HG03565 (cell line): ENCODE data around the gene LTBP1.

Experiments
- ATAC-seq: cut with Tn5 transposase; IDR thresholded peaks from one replicate; pipeline ENCODE4 v1.9.1; 2021; ENCODE audit warnings: mild to moderate bottlenecking, moderate library complexity; ENCODE audit not compliant: unreplicated experiment

The LTBP1 gene

GRCh38 chr2:33291278-33292013, 344.7 kb downstream of the LTBP1 start:
- ATAC-seq, result no peak

- no peak for ATAC-seq
Measured at GRCh38 chr2:33292063-33292462, 345.3 kb downstream of the LTBP1 start.

- peak; percentile 59 for ATAC-seq
Measured at GRCh38 chr2:33292981-33293595, 346.3 kb downstream of the LTBP1 start.

GRCh38 chr2:33298233-33298632, 351.5 kb downstream of the LTBP1 start:
- no peak for ATAC-seq

GRCh38 chr2:33301355-33301754, 354.6 kb downstream of the LTBP1 start:
- ATAC-seq, result no peak

- no peak for ATAC-seq
Measured at GRCh38 chr2:33302348-33302747, 355.6 kb downstream of the LTBP1 start.

- ATAC-seq, result no peak
Measured at GRCh38 chr2:33304032-33304864, 357.5 kb downstream of the LTBP1 start.

- no peak for ATAC-seq
Measured at GRCh38 chr2:33307659-33308270, 361.0 kb downstream of the LTBP1 start.

- no peak for ATAC-seq
Measured at GRCh38 chr2:33312355-33312754, 365.6 kb downstream of the LTBP1 start.

GRCh38 chr2:33313039-33313438, 366.3 kb downstream of the LTBP1 start:
- no peak for ATAC-seq

GRCh38 chr2:33314541-33314940, 367.8 kb downstream of the LTBP1 start:
- no peak for ATAC-seq

GRCh38 chr2:33316328-33316727, 369.6 kb downstream of the LTBP1 start:
- no peak for ATAC-seq

GRCh38 chr2:33317369-33318007, 370.7 kb downstream of the LTBP1 start:
- ATAC-seq, result no peak

GRCh38 chr2:33318456-33318855, 371.7 kb downstream of the LTBP1 start:
- no peak for ATAC-seq

GRCh38 chr2:33320573-33320972, 373.8 kb downstream of the LTBP1 start:
- ATAC-seq, result no peak

- ATAC-seq, result peak; percentile 64
Measured at GRCh38 chr2:33321236-33321771, 374.6 kb downstream of the LTBP1 start.

- no peak for ATAC-seq
Measured at GRCh38 chr2:33321876-33322483, 375.2 kb downstream of the LTBP1 start.

- ATAC-seq, result no peak
Measured at GRCh38 chr2:33322612-33323011, 375.9 kb downstream of the LTBP1 start.

- ATAC-seq, result no peak
Measured at GRCh38 chr2:33323957-33324356, 377.2 kb downstream of the LTBP1 start.

- ATAC-seq, result no peak
Measured at GRCh38 chr2:33326100-33326499, 379.3 kb downstream of the LTBP1 start.
